GM19324 (cell line): ENCODE data around the gene ANKS1B.

Experiments
- ATAC-seq: cut with Tn5 transposase; IDR thresholded peaks from one replicate; pipeline ENCODE4 v1.9.1; 2021; ENCODE audit warnings: mild to moderate bottlenecking, moderate library complexity; ENCODE audit not compliant: unreplicated experiment, low FRiP score

ANKS1B gene

DNA sequence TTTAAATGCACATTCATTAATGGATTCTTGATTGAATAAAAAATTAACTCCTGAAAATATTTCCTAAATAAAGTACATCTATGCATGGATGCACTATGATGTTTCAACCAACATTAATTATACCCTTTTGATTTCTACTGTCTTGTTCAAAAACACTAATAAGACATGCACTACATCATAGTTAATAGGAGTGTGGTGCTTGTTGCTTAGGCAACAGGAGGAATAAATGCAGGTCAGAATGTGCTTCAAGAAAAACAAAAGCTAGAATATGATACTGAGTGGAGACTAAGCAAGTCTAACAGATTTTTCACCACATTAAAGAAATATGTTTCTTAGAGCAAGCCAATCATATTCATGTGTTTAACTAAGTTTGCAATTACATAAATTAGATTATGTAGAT is 833.0 kb downstream of the ANKS1B start:
- ATAC-seq: no peak

DNA sequence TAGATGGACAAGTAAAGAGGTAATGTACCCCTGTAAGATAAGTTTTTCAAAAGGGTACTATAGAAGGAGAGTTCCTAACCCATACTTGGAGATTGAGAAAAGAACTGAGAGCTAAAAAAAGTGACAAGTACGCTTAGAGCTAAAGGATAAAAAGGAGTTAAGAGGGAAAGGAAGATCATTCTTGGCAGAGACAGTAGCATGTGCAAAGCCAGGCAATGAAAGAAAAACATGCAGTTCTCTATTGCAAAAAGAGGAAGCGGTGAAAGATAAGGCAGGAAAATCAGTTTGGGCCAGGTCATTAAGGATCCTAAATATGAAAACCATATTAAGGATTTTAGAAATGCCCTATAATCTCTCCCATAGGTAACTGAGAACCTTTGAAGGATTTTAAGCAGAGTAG is 837.6 kb downstream of the ANKS1B start:
- no peak for ATAC-seq

DNA sequence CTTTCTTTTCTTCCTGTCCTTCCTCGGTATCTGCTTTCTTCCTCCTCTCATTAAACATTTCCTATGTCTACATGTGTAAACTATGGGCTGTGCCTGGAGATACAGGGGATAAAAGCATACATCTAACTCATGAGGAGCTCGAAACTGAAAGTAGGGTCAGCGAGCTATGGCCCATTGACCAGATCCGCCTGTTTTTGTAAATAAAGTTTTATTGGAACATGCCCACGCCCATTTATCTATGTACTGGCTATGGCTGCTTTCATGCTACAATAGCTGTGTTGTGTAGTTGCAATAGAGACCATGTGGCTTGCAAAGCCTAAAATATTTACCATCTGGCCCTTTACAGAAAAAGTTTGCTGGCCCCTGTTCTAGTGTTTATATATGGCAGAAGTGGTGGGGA is 838.0 kb downstream of the ANKS1B start:
- no peak for ATAC-seq

DNA sequence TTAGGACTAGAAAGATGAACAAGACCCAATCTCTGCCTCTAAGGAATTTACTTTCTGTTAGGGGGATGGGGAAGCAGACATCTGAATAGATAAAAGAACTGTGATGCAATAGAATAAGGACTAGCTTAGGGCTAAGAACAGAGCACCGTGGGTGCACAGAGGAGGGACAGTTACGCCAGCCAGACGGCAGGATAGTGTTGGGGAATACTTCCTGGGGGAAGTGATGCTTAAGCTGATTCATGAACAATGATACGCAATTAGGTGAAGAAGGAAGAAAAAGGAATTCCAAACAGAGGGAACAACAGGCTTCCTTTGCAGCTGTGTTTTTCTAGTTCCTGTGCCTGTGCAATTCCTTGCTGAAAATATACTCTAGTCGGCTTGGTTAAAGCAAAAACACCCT is 838.6 kb downstream of the ANKS1B start:
- no peak for ATAC-seq

DNA sequence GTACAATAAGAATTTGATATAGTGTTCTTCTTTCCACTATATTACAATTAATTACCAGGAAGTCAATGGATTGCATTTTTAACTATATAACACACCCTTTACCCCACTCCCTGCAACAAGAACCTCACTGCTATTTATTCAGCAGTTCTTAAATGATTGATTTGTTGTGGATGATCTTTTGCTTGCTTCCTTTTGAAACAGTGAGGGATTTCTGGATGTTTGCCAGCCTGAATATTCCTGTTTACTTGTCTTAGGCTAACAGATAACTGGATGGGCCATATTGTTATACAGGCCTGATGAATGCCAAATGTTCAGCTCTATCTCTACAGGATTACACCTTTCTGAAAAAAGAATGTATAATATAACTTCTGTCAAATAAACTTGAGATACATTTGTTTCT is 842.1 kb downstream of the ANKS1B start:
- ATAC-seq: no peak

DNA sequence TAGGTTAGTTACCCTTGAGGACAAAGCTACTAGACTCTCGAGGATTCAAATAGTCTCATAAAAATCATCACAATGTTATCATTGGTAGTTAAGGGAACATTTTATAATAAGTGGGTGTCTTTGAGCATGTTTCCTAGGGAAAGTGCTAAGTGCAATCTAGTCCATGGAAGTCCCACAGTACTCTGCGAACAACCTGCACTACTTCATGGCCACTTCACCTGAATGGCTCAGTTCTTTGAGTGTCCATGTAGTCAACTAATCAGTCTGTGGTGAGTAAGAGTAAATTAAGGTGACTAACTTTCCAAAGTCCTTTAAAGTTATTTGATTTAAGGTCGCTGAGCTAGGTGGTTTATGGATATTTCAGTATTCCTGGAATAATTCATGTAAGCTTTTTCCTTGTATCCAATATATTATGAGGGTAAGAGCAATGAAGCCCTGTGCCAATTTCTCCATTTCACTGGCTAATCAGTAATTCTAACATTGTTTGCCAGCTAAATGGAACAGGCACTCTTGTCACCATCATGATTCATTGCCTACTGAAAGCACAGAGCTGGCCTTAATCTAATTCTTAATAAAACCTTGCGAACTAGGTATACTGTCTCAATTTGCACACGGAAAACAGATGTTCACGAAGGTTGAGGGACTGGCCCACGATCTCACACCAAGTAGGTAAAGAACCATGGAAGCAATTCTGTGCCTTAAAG is 844.6 kb downstream of the ANKS1B start:
- no peak for ATAC-seq

DNA sequence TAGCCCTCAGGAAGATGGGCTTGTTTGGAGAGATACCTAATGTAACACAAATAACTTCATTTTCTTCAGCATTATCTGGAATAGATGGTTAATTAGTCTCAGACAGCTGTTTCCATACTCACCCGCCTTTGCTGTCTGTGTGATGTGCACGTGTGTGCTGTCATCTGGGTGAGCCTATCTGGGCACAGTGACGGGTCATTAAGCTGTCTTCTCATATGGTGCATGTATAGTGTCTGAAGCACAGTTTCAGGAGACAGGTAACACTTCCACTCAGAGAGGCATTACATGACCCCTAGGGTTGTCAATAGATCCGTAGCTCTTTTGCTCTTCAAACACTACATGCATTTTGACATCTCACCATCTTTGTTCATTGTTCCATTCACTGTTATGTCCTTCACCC is 846.3 kb downstream of the ANKS1B start:
- ATAC-seq: no peak

DNA sequence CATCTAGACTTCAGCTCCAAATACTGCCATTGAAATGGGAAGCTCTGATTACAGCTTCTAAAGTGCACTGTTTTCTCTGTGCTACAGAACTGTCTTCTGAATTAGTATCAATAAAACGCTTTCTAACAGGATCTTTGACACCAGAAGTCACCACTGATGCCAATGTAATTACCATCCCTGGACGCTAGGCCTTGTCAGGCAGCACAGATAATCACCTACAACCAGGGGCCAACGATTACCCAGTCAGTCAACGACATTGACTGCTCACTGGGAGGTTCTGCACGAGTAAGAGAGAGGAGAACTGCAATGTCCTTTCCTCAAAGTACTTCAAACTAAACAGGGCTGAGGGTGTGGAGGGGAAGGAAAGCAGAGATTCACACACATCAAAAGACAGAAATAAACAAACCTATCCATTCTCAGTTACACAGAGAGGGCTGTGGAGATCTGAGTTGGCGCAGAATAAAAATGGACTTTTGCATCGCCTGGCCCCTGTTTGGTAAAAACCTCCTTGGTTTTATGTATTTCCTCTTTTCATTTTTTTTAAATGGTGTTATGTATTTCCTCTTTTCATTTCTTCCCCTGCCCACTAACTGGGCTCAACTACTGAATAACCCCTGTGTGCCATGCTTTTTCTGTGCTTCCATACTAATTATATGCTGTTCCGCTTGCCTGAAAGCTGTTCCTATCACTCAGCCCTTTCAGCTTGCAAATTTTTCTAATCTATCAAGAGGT is 847.4 kb downstream of the ANKS1B start:
- ATAC-seq: no peak

DNA sequence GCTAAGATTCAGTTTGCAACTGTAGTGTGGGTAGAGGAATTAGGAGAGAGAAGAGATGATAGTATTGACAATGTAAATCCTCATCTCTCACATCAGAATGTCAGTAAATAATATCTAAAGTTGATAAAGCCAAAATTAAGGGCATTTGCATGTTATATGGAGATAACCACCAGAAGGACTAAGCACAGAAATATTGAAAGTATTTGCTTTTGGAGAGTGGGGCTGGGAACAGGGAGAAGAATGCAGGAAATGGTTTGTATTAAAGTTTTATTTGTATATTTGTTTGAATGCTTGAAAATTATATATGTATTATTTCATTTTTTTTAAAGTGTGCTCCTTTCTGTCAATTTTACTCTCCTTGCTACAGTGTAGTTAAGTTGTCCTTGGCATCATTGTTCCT is 848.2 kb downstream of the ANKS1B start:
- no peak for ATAC-seq

DNA sequence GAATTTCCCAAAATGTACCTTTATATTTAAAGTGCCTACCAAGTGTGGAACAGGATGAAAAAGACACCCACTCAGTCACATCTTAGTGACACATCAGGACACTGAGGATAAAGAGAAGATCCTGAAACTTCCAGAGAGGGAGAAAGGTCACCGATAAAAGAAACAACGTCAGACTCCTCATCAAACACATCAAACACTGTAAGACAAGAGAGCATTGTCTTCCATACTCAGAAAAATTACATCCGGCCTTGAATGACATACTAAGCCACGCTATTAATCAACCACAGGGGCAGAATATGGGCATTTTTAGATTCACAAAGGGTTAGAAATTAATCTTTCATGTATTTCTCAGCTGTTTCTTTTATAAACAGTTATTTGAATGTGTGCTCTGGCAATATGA is 849.4 kb downstream of the ANKS1B start:
- no peak for ATAC-seq

DNA sequence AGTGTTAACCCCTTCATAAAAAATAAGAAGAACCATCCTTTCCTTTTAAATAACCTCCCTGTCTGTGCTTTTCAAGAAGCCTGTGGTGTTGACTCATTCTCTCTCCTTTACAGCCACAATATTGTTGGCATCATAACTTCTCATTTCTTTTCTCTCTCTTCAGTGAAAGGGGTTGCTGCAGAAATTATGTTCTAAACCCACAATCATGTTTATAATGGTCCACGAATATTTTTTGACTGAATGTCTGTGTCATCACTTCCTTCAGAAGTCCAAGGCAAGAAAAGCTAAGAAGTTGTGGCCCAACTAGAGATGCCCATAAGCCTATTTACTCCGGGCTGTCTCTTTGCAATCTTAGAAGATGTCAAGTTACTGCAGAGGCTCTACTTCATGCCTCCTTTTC is 851.3 kb downstream of the ANKS1B start:
- ATAC-seq: no peak

DNA sequence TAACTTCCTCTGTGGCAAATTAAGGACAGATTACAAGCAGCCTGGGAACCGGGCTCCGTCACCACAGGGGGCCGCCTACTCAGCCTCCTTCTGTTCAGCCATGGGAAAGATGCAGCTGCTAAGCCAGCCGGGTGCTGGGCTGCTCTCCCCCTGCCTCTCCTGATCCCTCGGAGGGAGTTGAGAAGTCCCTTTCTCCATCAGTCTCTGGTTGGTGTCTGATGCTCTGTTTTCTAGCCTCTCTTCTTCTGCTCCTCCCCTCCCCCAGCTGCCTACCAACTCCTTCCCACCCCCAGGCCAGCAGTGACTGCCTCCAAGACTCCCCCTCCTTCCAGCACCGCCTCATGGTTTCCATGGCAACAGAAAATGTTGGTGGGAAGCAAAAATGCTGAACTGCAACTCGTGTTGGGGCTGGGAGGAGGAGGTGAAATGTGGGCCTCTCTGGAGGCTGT is 853.0 kb downstream of the ANKS1B start:
- ATAC-seq: no peak

DNA sequence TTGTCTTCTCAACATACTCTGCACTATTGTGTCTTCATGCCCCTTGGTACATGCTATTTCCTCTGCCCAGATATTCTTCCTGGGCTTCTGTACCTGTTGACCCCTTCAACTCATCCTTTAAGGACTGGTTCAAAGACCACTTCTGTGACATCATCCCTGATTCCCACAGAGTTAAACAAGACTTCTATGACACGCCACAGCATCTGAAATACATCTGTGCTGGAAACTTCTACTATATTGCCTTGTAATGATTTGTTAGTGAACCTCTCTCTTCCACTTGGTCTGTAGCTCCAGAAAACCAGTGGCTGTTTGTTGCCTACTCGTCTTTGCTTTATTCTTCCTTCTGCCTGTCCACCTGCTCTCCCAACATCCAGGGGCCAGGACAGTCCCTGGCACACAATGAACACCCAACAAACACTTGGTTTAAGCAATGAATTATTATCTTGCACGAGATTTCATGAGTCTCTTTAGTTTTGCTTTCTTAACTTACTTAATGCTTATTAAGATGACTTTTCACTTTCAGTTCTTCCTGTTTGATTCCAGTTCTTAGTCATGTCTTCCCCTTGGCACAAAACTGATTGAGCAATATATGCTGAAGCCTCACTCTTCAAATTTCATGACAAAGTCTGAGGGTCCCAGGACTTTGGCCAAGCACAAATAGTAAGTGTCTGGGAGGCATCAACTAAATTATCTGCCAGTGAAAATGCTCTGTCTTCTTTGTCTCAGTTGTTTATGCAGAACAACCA is 853.8 kb downstream of the ANKS1B start:
- ATAC-seq: peak; percentile 61

DNA sequence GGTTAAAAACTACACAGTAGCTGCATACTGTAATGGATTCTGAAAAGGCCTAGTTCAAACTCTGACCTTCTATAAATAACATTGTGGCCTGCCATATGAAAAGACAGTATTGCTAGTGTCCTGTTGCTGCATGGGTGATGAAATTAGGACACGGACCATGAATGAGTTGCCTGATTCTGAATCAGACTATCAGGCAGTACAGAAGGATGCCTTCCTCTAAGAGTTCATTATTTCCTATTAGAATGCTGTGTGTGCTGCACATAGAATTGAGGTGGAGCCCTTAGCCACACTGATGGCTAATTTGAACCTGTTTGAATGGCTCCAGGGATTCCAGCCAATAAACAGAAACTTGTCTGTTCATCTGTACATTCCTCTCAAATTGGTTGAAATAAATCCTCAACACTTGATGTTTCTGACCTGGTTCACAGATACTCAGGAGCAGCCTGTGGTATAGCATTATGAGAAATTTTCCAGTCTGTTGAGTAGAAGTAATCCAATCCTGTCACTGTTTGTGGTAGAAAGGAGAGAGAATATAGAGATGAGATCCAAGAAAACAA is 856.4 kb downstream of the ANKS1B start:
- ATAC-seq: no peak

DNA sequence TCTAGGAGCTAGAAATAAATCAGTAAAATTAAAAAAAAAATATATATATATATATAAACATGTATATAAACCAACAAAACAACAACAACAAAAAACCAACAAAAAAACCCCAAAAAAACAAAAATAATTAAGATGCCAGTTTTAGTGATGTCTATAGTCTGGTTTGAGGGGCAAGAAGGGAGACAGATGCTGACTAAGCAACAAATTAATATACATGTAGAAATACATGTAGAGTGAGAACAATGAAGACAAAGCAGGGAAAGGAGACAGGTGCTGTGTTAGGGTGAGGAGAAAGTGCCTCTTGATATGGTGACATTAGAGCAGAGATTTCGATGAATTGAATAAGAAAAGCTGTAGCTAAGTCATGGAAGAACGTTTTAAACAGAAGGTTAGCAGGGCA is 861.8 kb downstream of the ANKS1B start:
- no peak for ATAC-seq

DNA sequence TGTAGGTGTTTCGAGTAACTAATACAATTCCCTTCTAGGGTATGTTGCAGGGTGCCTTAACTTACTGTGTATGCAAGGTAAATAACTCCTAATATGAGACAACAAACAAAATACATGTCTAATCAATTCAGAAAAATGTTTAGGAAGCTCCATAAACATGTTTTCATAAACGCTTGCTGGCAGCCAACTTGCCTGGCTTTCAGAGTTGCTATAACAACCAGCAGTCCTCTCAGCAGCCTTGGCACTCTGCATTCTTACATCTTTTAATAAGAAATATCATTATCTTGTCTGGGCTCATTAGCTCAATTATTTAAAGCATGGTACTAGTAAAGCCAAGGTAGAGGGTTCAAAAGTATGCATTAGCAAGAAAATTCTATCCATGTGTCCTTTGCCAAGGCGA is 862.2 kb downstream of the ANKS1B start:
- ATAC-seq: no peak

DNA sequence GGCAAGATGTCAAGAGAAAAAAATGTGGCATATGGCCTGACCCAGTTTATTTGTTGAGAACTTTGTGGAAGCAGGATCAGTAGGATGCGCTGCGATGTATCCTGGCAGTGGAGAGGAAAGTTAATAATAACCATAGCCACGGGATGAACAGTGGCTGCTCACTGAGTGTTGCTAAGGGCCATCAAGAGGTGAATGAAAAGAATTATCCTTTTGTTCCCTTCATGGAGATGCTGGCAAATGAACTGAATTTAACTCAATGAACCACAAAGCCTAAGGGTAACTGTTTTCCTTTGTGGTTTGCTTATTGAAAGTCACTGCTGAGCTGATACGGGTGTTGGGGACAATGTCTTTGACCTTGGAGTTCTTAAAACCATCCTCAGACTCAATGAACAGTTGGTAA is 863.2 kb downstream of the ANKS1B start:
- no peak for ATAC-seq

DNA sequence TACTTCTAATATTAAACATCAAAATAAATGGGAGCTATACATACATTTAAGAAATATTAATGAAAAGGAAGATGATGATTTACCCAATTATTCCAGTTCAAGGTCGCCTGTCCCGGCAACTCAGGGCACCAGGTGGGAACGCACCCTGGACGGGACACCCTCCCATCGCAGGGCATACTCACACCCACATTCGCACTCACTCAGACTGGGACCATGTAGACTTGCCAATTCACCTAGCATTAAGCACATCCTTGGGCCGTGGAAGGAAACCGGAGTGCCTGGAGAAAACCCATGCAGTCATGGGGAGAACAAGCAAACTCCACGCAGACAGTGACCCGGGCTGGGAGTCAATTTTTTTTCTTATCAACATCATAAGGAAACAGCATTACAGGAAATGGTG is 864.8 kb downstream of the ANKS1B start:
- ATAC-seq: no peak

DNA sequence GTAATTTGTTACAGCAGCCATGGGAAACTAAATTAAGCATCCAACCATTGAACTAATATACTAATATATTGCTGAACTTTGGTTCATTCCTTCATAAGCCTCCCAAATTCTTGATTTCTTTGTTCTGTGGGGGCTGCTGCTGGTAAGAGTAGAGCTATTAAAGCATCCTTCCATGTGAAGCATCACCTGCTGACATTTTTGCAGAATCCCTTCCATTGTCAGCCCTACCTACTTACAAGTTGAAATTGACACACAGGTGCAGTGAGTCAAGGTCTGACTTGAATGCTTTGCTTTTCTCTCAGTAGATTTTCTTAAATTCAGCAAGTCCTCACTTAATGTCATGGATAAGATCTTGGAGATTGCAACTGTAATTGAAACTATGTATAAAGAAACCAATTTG is 865.3 kb downstream of the ANKS1B start:
- ATAC-seq: no peak

DNA sequence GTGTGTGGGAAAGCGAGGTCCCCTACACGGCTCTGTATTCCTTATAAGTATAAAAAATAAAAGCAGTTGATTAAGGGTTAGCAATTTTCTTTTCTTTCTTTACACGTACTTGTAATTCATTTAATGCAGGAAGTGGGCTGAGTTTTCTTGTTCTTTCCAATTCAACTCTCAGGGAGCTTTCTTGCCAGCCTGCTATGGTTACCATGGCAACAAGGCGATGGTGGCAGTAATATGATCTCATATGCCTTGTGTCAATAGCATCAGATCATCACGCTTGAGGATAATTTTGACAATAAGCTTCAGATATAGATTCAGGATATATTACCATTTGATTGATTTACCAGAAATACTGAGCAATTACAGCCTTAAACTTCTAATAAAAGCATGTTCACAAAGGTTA is 873.1 kb downstream of the ANKS1B start:
- no peak for ATAC-seq

DNA sequence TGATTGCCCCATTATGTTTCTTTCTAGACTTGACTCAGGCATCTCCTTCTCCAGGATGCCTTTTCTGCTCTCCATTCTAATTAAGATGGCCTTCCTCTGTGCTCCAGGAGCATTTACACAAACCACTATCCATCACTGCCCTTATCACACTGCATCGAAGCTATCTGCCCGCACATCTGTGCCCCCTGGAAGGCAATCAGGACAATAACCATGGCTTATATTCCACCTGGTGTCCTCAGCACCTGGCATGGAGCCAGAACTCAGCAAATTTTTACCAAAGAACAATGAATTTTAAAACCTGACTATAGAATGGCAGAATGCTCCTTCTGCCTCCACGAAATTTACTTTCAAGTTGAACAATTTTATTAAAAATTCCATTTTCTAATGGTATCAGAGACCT is 873.9 kb downstream of the ANKS1B start:
- no peak for ATAC-seq
